SK-N-SH (cell line): ENCODE measurements around the gene SEZ6L.

ENCODE experiments used
- ELF1 ChIP-seq: IDR thresholded peaks from 2 replicates; pipeline ENCODE4 v1.4.0; 2012
- FOSL2 ChIP-seq: IDR thresholded peaks from 2 replicates; pipeline ENCODE4 v1.4.0; 2012; ENCODE audit warnings: low read depth, mild to moderate bottlenecking, moderate library complexity, borderline replicate concordance
- GATA2 ChIP-seq: sonication (generic); formaldehyde crosslinking; IDR thresholded peaks from 2 replicates; pipeline ENCODE4 v1.5.0; 2020; ENCODE audit warnings: mild to moderate bottlenecking, missing genetic modification reagents
- RAD21 ChIP-seq: IDR thresholded peaks from 2 replicates; pipeline ENCODE4 v1.6.1; 2012; ENCODE audit warnings: mild to moderate bottlenecking, low read length
- RCOR1 ChIP-seq: fragments of 150-350 bp; IDR thresholded peaks from 2 replicates; pipeline ENCODE4 v1.6.1; 2017; ENCODE audit warnings: antibody characterized with exemption, low read length
- RFX5 ChIP-seq: IDR thresholded peaks from 2 replicates; pipeline ENCODE4 v1.6.1; 2012; ENCODE audit warnings: mild to moderate bottlenecking, improper control_type of control experiment, low read length
- SIN3A ChIP-seq: IDR thresholded peaks from 2 replicates; pipeline ENCODE4 v1.6.1; 2012; ENCODE audit warnings: low read depth, mild to moderate bottlenecking, low read length, moderate library complexity, borderline replicate concordance
- SMC3 ChIP-seq: IDR thresholded peaks from 2 replicates; pipeline ENCODE4 v1.6.1; 2012; ENCODE audit warnings: low read depth, low read length, improper control_type of control experiment
- TCF12 ChIP-seq: IDR thresholded peaks from 2 replicates; pipeline ENCODE4 v1.4.0; 2012
- TF ChIP-seq, protein P1 (sequence below): fragments of 200-600 bp; sonication (generic); IDR thresholded peaks from 2 replicates; pipeline ENCODE4 v1.6.1; 2017; ENCODE audit warnings: antibody characterized with exemption, mild to moderate bottlenecking, moderate library complexity
- TF ChIP-seq, protein P2 (sequence below): IDR thresholded peaks from 2 replicates; pipeline ENCODE4 v1.4.0; 2012; ENCODE audit warnings: low read depth
- TF ChIP-seq, protein P3 (sequence below): IDR thresholded peaks from 2 replicates; pipeline ENCODE4; 2012
- TF ChIP-seq, protein P4 (sequence below): IDR thresholded peaks from 2 replicates; pipeline ENCODE4 v1.4.0; 2012; ENCODE audit warnings: low read depth, borderline replicate concordance

GRCh38 chr22:26320447-26320846, 151.2 kb downstream of the SEZ6L start:
- no peak for TF ChIP-seq GATA2 (CRISPR knock-in tag)
- no peak for TF ChIP-seq FOSL2
- TF ChIP-seq RFX5 = no peak
- TF ChIP-seq SMC3 = no peak
- TF ChIP-seq, protein P1, sequence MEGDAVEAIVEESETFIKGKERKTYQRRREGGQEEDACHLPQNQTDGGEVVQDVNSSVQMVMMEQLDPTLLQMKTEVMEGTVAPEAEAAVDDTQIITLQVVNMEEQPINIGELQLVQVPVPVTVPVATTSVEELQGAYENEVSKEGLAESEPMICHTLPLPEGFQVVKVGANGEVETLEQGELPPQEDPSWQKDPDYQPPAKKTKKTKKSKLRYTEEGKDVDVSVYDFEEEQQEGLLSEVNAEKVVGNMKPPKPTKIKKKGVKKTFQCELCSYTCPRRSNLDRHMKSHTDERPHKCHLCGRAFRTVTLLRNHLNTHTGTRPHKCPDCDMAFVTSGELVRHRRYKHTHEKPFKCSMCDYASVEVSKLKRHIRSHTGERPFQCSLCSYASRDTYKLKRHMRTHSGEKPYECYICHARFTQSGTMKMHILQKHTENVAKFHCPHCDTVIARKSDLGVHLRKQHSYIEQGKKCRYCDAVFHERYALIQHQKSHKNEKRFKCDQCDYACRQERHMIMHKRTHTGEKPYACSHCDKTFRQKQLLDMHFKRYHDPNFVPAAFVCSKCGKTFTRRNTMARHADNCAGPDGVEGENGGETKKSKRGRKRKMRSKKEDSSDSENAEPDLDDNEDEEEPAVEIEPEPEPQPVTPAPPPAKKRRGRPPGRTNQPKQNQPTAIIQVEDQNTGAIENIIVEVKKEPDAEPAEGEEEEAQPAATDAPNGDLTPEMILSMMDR = no peak
- TF ChIP-seq TCF12 = no peak
- TF ChIP-seq, protein P2, sequence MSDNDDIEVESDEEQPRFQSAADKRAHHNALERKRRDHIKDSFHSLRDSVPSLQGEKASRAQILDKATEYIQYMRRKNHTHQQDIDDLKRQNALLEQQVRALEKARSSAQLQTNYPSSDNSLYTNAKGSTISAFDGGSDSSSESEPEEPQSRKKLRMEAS = no peak
- TF ChIP-seq RCOR1 = no peak
- no peak for TF ChIP-seq RAD21
- TF ChIP-seq ELF1 = no peak
- TF ChIP-seq, protein P3, sequence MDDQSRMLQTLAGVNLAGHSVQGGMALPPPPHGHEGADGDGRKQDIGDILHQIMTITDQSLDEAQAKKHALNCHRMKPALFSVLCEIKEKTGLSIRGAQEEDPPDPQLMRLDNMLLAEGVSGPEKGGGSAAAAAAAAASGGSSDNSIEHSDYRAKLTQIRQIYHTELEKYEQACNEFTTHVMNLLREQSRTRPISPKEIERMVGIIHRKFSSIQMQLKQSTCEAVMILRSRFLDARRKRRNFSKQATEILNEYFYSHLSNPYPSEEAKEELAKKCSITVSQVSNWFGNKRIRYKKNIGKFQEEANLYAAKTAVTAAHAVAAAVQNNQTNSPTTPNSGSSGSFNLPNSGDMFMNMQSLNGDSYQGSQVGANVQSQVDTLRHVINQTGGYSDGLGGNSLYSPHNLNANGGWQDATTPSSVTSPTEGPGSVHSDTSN = no peak
- TF ChIP-seq SIN3A = no peak
- TF ChIP-seq, protein P4, sequence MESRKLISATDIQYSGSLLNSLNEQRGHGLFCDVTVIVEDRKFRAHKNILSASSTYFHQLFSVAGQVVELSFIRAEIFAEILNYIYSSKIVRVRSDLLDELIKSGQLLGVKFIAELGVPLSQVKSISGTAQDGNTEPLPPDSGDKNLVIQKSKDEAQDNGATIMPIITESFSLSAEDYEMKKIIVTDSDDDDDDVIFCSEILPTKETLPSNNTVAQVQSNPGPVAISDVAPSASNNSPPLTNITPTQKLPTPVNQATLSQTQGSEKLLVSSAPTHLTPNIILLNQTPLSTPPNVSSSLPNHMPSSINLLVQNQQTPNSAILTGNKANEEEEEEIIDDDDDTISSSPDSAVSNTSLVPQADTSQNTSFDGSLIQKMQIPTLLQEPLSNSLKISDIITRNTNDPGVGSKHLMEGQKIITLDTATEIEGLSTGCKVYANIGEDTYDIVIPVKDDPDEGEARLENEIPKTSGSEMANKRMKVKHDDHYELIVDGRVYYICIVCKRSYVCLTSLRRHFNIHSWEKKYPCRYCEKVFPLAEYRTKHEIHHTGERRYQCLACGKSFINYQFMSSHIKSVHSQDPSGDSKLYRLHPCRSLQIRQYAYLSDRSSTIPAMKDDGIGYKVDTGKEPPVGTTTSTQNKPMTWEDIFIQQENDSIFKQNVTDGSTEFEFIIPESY = no peak
